ENCODE data around the gene ANTXRL.

- no peak for TF ChIP-seq MAX (IDR thresholded peaks at IDR 0.05)
- no peak for TF ChIP-seq CTCF (IDR thresholded peaks at IDR 0.05; ENCODE audit: low read depth, low read length, missing input control)
- TF ChIP-seq REST (IDR thresholded peaks at IDR 0.05): no peak
- TF ChIP-seq GABPA (IDR thresholded peaks at IDR 0.05 in 1 of 2, conservative IDR thresholded peaks at IDR 0.05 in 1 of 2): no peak
- no peak for TF ChIP-seq SP1 (IDR thresholded peaks at IDR 0.05)
- no peak for TF ChIP-seq TAF1 (conservative IDR thresholded peaks at IDR 0.05)
- TF ChIP-seq RAD21 (IDR thresholded peaks at IDR 0.05): no peak
- no peak for TF ChIP-seq JUND (IDR thresholded peaks at IDR 0.05)
- TF ChIP-seq FOXA1 (IDR thresholded peaks at IDR 0.05): no peak
- no peak for TF ChIP-seq RXRA (IDR thresholded peaks at IDR 0.05)
- no peak for TF ChIP-seq ATF3 (IDR thresholded peaks at IDR 0.05)
- TF ChIP-seq HNF4G (IDR thresholded peaks at IDR 0.05): no peak
- TF ChIP-seq NR2F2 (IDR thresholded peaks at IDR 0.05): no peak
- TF ChIP-seq EGR1 (IDR thresholded peaks at IDR 0.05; ENCODE audit: low read depth in 2 of 2): no peak
Observed at GRCh38 chr10:46283580-46284285, 3.1 kb upstream of the ANTXRL start.
